K562 (cell line): ENCODE data around the gene MEOX1. TPM values are rescaled to one million over a fixed set of nuclear protein-coding genes. Genes with fewer than 3 reads are reported as not detected.

Experiments used
- CC2D1A ChIP-seq: fragments of 450-650 bp; IDR thresholded peaks from 2 replicates; pipeline ENCODE4 v1.6.1; 2017; ENCODE audit warnings: mild to moderate bottlenecking
- DACH1 ChIP-seq: fragments of 450-650 bp; IDR thresholded peaks from 2 replicates; pipeline ENCODE4 v1.6.1; 2018; ENCODE audit not compliant: partially characterized antibody
- JUN ChIP-seq, 2 experiments: sonication (generic) in 1 of 2; formaldehyde crosslinking in 1 of 2; IDR thresholded peaks; 2 replicates each; pipeline versions ENCODE4 v1.6.1 to v1.8.0; 2012 to 2022; ENCODE audit warnings: borderline replicate concordance in 2 of 2, mild to moderate bottlenecking in 2 of 2, improper control_type of control experiment in 1 of 2, low read depth in 1 of 2, low read length in 1 of 2, missing genetic modification reagents in 1 of 2
- NCOA6 ChIP-seq: fragments of 450-650 bp; IDR thresholded peaks from 2 replicates; pipeline ENCODE4 v1.6.1; 2017; ENCODE audit warnings: mild to moderate bottlenecking
- POLR3G ChIP-seq: IDR thresholded peaks from 2 replicates; pipeline ENCODE4 v1.6.1; 2011; ENCODE audit not compliant: insufficient read length, insufficient replicate concordance; ENCODE audit errors: extremely low read depth
- PTRF ChIP-seq: fragments of 450-650 bp; IDR thresholded peaks from 2 replicates; pipeline ENCODE4 v1.6.1; 2016; ENCODE audit warnings: mild to moderate bottlenecking, missing genetic modification characterization, missing compliant biosample characterization
- SMAD4 ChIP-seq: fragments of 250-450 bp; sonication (Bioruptor Pico); conservative IDR thresholded peaks from 2 replicates; pipeline ENCODE4 v1.8.0; 2021; ENCODE audit warnings: inconsistent platforms, mild to moderate bottlenecking, moderate library complexity
- ZBTB9 ChIP-seq: fragments of 450-650 bp; formaldehyde crosslinking; IDR thresholded peaks from 2 replicates; pipeline ENCODE4 v1.4.0; 2020; ENCODE audit warnings: mild to moderate bottlenecking, moderate library complexity
- ZC3H8 ChIP-seq: fragments of 450-650 bp; IDR thresholded peaks from 2 replicates; pipeline ENCODE4 v1.6.1; 2017
- ZFP30 ChIP-seq: fragments of 250-450 bp; sonication (Bioruptor Pico); IDR thresholded peaks from 2 replicates; pipeline ENCODE4 v1.8.0; 2022; ENCODE audit warnings: moderate library complexity, mild to moderate bottlenecking, inconsistent platforms, borderline replicate concordance
- ZFX ChIP-seq: sonication (generic); formaldehyde crosslinking; IDR thresholded peaks from 2 replicates; pipeline ENCODE4 v1.8.0; 2022; ENCODE audit warnings: mild to moderate bottlenecking, missing genetic modification reagents, moderate library complexity
- ZNF133 ChIP-seq: fragments of 250-450 bp; sonication (Bioruptor Pico); IDR thresholded peaks from 2 replicates; pipeline ENCODE4 v1.4.0; 2020; ENCODE audit warnings: mild to moderate bottlenecking
- ZNF239 ChIP-seq: fragments of 250-450 bp; sonication (Bioruptor Pico); IDR thresholded peaks from 2 replicates; pipeline ENCODE4 v1.4.0; 2020; ENCODE audit warnings: mild to moderate bottlenecking
- ZNF449 ChIP-seq: fragments of 250-450 bp; sonication (Bioruptor Pico); IDR thresholded peaks from 2 replicates; pipeline ENCODE4 v1.8.0; 2022; ENCODE audit warnings: moderate library complexity, mild to moderate bottlenecking, inconsistent platforms
- ZNF764 ChIP-seq: fragments of 250-450 bp; sonication (Bioruptor Pico); IDR thresholded peaks from 2 replicates; pipeline ENCODE4 v1.4.0; 2020; ENCODE audit warnings: low read depth, mild to moderate bottlenecking, moderate library complexity
- polyA plus RNA-seq, 8 experiments: library from polyadenylated mRNA; depleted of rRNA in 4 of 8; stranded (reverse) in 5 of 8; unstranded in 3 of 8; fragments of >200 nt; fragmentation: Nextera tagmentation in 2 of 8; fragmentation: Illumina TruSeq in 1 of 8; extraction: Ambion mirVana in 2 of 8; extraction: Trizol in 1 of 8; gene quantifications; 2 replicates each; pipeline versions ENCODE4 v1.2.1 to v1.2.3, GENCODE V29; 2011 to 2014; ENCODE audit warnings: inconsistent platforms in 1 of 8, missing spikeins in 1 of 8
- total RNA-seq, 7 experiments: library from RNA; depleted of rRNA in 6 of 7; stranded (reverse); fragments of >200 nt in 6 of 7; fragmentation: Illumina TruSeq in 2 of 7; extraction: Trizol in 2 of 7; gene quantifications; 2 replicates each; pipeline versions ENCODE4 v1.2.1 to v1.2.3, GENCODE V29; 2011 to 2021; ENCODE audit warnings: low replicate concordance in 1 of 7
- TF ChIP-seq, protein P1 (sequence below), 2 experiments: fragments of 450-650 bp; formaldehyde crosslinking in 1 of 2; IDR thresholded peaks; 2 replicates each; pipeline versions ENCODE4 v1.4.0 to v1.6.1; 2014 to 2020; ENCODE audit warnings: mild to moderate bottlenecking in 2 of 2, borderline replicate concordance in 1 of 2, low read depth in 1 of 2

MEOX1 gene
- total and polyA plus RNA-seq, 9 of the 15 experiments (the other 6 are each of a cell fraction or from before 2014, with no cell fraction given) = not detected

DNA sequence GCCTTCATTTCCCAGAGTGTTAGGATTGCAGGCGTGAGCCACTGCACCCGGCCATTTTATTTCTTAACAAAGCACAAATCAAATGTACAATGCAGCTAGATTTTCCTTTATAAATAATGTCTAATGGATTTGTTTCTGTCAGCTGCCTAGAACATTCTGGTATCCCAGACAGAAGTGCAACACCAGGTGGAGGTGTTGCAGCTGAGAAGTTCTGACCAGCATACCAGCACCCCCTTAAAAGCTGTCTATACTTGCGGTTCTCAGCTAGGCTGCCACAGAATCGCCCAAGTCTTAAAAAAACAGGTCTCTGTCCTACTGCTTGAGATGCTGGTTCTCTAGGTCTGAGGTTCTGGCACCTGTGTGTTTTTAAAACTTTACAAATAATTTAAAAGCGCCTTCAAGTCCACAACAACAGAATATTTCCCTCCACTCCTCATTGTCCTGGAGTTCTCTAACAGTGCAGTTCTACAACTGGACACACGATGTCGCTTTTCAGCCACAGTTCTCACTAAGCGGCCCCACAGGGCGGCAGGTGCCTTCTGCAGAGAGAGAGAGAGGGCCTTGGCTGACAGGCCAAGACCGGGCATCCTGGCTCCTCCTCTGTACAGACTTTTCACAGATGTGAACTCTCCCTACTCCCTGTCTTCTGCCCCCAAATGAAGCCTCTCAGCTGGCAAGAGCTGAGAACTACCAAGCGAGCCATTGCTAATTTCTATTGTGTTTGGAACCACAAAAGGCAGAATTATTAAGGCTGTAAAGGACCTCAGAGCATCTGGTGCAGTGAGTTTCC lies 32.6 kb upstream of the MEOX1 start (continued):
- TF ChIP-seq ZBTB9 (CRISPR knock-in tag) (no peak), NCOA6 (no peak), JUN (IDR thresholded peaks at IDR 0.05; ENCODE audit: borderline replicate concordance, low read depth, low read length) (no peak), JUN (CRISPR knock-in tag; IDR thresholded peaks at IDR 0.05; ENCODE audit: borderline replicate concordance) (no peak), ZFP30 (CRISPR knock-in tag) (no peak), POLR3G (no peak), ZNF133 (CRISPR knock-in tag) (no peak), DACH1 (no peak), ZNF449 (CRISPR knock-in tag) (no peak), ZNF239 (CRISPR knock-in tag) (no peak), ZFX (no peak), CC2D1A (peak; percentile 56; the same call in 1 of the 2 replicates), ZNF764 (CRISPR knock-in tag) (no peak), SMAD4 (0 out of 2 replicates have a peak, but pooled peaks have one; percentile 15), PTRF (tag) (no peak), ZC3H8 (no peak)
- TF ChIP-seq, protein P1, sequence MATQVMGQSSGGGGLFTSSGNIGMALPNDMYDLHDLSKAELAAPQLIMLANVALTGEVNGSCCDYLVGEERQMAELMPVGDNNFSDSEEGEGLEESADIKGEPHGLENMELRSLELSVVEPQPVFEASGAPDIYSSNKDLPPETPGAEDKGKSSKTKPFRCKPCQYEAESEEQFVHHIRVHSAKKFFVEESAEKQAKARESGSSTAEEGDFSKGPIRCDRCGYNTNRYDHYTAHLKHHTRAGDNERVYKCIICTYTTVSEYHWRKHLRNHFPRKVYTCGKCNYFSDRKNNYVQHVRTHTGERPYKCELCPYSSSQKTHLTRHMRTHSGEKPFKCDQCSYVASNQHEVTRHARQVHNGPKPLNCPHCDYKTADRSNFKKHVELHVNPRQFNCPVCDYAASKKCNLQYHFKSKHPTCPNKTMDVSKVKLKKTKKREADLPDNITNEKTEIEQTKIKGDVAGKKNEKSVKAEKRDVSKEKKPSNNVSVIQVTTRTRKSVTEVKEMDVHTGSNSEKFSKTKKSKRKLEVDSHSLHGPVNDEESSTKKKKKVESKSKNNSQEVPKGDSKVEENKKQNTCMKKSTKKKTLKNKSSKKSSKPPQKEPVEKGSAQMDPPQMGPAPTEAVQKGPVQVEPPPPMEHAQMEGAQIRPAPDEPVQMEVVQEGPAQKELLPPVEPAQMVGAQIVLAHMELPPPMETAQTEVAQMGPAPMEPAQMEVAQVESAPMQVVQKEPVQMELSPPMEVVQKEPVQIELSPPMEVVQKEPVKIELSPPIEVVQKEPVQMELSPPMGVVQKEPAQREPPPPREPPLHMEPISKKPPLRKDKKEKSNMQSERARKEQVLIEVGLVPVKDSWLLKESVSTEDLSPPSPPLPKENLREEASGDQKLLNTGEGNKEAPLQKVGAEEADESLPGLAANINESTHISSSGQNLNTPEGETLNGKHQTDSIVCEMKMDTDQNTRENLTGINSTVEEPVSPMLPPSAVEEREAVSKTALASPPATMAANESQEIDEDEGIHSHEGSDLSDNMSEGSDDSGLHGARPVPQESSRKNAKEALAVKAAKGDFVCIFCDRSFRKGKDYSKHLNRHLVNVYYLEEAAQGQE (IDR thresholded peaks at IDR 0.05; ENCODE audit: borderline replicate concordance) = peak; percentile 91
- TF ChIP-seq, protein P1 (CRISPR knock-in tag; IDR thresholded peaks at IDR 0.05; ENCODE audit: low read depth) = no peak
